ENCODE results near the gene FNDC3B. TPM values are rescaled to one million over a fixed set of nuclear protein-coding genes. Genes with fewer than 3 reads are reported as not detected.

Gene FNDC3B
- total RNA-seq, 1 experiment from 2014 or later = 173 TPM

GRCh38 chr3:172054115-172054764 lies 14.9 kb downstream of the FNDC3B start:
- Histone ChIP-seq H3K36me3 (ENCODE audit: control insufficient read depth, insufficient read depth, low read length) (peaks cover 7% of the 10 kb centered on the region; the same call in 1 of the 2 replicates), H3K27ac (ENCODE audit: low read length) (peak overlapping the region; percentile 77), H3K9me3 (ENCODE audit: control insufficient read depth, insufficient read depth, low read depth, low read length) (no peaks in the 10 kb centered on the region), H3K4me3 (ENCODE audit: low read depth in 2 of 2, low read length in 2 of 2) (no peak overlapping the region), H3K4me1 (ENCODE audit: control insufficient read depth, insufficient read depth, low read length) (peaks cover 63% of the 10 kb centered on the region), H3K27me3 (ENCODE audit: control insufficient read depth, insufficient read depth, low read length) (no peaks in the 10 kb centered on the region)
- ChIA-PET POLR2A (no interaction called here), CTCF (no interaction called here)
- ATAC-seq (peak; percentile 58), DNase-seq (ENCODE audit: low read depth, low spot score) (no peak)
- intact Hi-C loops (cut with micrococcal nuclease; ENCODE audit: unreplicated experiment) (no loop called here), in situ Hi-C loops (cut with HindIII; ENCODE audit: low pct_unique_long_range_greater_than_20kb, low sequenced_read_pairs) (no loop called here)
- BruUV-seq (replicated peaks) = no TSS peak
- no peak for TF ChIP-seq POLR2AphosphoS5 (IDR thresholded peaks at IDR 0.05; ENCODE audit: low read depth, low read length)

GRCh38 chr3:172056416-172056815 lies 17.0 kb downstream of the FNDC3B start:
- Histone ChIP-seq H3K27ac (ENCODE audit: low read length) (peak overlapping the region; percentile 10), H3K4me1 (ENCODE audit: control insufficient read depth, insufficient read depth, low read length) (peaks cover 78% of the 10 kb centered on the region), H3K4me3 (ENCODE audit: low read depth in 2 of 2, low read length in 2 of 2) (no peak overlapping the region), H3K9me3 (ENCODE audit: control insufficient read depth, insufficient read depth, low read depth, low read length) (no peaks in the 10 kb centered on the region), H3K27me3 (ENCODE audit: control insufficient read depth, insufficient read depth, low read length) (no peaks in the 10 kb centered on the region), H3K36me3 (ENCODE audit: control insufficient read depth, insufficient read depth, low read length) (peaks cover 6% of the 10 kb centered on the region; the same call in 1 of the 2 replicates)
- in situ Hi-C loops (cut with HindIII; ENCODE audit: low pct_unique_long_range_greater_than_20kb, low sequenced_read_pairs) = no loop called here
- intact Hi-C loops (cut with micrococcal nuclease; ENCODE audit: unreplicated experiment) = no loop called here
- CTCF ChIA-PET = no interaction called here
- no TSS peak for BruUV-seq (replicated peaks)
- DNase-seq (ENCODE audit: low read depth, low spot score) = no peak
- POLR2A ChIA-PET = no interaction called here
- no peak for TF ChIP-seq SIN3A (IDR thresholded peaks at IDR 0.05; ENCODE audit: borderline replicate concordance, insufficient read depth, low read depth, low read length)
- no peak for TF ChIP-seq REST (IDR thresholded peaks at IDR 0.05; ENCODE audit: insufficient read depth in 1 of 2, low read depth in 2 of 2, low read length in 1 of 2)
- TF ChIP-seq POLR2AphosphoS5 (IDR thresholded peaks at IDR 0.05; ENCODE audit: low read depth, low read length) = no peak
- TF ChIP-seq CTCF (IDR thresholded peaks at IDR 0.05) = no peak
- TF ChIP-seq TCF7L2 (IDR thresholded peaks at IDR 0.05; ENCODE audit: low read depth, low read length) = no peak
- 0 out of 2 replicates have a peak, but pooled peaks have one; percentile 18 for ATAC-seq

GRCh38 chr3:172057059-172057458 lies 17.7 kb downstream of the FNDC3B start:
- intact Hi-C loops (cut with micrococcal nuclease; ENCODE audit: unreplicated experiment) = no loop called here
- POLR2A ChIA-PET = no interaction called here
- Histone ChIP-seq H3K36me3 (ENCODE audit: control insufficient read depth, insufficient read depth, low read length) (peaks cover 2% of the 10 kb centered on the region; the same call in 1 of the 2 replicates), H3K4me3 (ENCODE audit: low read depth in 2 of 2, low read length in 2 of 2) (no peak overlapping the region), H3K27me3 (ENCODE audit: control insufficient read depth, insufficient read depth, low read length) (no peaks in the 10 kb centered on the region), H3K9me3 (ENCODE audit: control insufficient read depth, insufficient read depth, low read depth, low read length) (no peaks in the 10 kb centered on the region), H3K27ac (ENCODE audit: low read length) (peak overlapping the region; percentile 10), H3K4me1 (ENCODE audit: control insufficient read depth, insufficient read depth, low read length) (peaks cover 80% of the 10 kb centered on the region)
- no TSS peak for BruUV-seq (replicated peaks)
- CTCF ChIA-PET = no interaction called here
- in situ Hi-C loops (cut with HindIII; ENCODE audit: low pct_unique_long_range_greater_than_20kb, low sequenced_read_pairs) = no loop called here
- no peak for ATAC-seq
- no peak for DNase-seq (ENCODE audit: low read depth, low spot score)
- TF ChIP-seq TCF7L2 (IDR thresholded peaks at IDR 0.05; ENCODE audit: low read depth, low read length) = peak; percentile 58; the same call in 1 of the 2 replicates
- no peak for TF ChIP-seq CTCF (IDR thresholded peaks at IDR 0.05)
- no peak for TF ChIP-seq REST (IDR thresholded peaks at IDR 0.05; ENCODE audit: insufficient read depth in 1 of 2, low read depth in 2 of 2, low read length in 1 of 2)
- TF ChIP-seq POLR2AphosphoS5 (IDR thresholded peaks at IDR 0.05; ENCODE audit: low read depth, low read length) = no peak
- TF ChIP-seq SIN3A (IDR thresholded peaks at IDR 0.05; ENCODE audit: borderline replicate concordance, insufficient read depth, low read depth, low read length) = no peak
